ENCODE measurements around the gene OAF.
"Not testable (repeated sequence)": the region's sequence is repeated elsewhere in the genome, so short reads cannot be mapped to it uniquely, and the experiment has no call there.

OAF gene

DNA sequence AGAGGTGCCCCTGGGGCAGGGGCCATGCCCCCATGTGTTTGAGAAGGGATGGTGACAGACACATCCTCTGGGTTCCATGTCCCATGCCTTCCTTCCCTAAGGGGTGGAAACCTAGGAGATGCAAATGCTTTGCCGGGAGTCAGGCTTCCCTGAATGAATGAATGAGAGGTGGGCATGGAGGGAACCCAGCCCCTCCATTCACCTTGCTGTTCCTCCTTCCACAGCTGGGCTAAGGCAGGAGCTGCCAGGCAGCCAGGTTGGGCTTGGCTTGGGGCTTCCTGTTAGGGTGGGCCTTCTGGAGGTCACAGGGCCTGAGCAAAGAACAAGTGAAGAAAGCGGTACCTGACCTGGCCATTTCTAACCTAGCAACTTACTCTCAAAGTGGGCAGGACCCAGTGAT lies 30.0 kb downstream of the OAF start:
- DNase-seq (ENCODE audit: low read depth in 2 of 2): no peak

DNA sequence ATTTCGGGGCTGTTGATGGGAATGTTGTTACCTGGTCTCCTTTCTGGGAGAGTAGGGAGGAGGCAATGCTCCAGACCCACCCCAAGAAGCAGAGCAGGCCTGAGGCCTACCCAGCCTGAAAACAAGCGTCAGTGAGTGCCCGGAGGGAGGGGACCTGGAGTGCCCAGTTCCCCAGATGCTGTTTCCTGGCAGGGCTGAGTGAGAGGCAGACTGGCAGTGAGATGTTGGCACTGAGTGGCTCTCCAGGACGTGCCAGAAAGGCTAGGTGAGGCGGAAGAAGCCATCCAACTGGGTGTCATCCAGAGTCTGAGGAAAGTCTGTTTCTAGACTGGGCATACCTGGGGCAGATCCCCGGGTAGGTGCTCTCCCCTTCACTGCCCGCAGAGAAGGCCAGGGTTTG lies 30.4 kb downstream of the OAF start:
- DNase-seq (ENCODE audit: low read depth in 2 of 2): no peak

DNA sequence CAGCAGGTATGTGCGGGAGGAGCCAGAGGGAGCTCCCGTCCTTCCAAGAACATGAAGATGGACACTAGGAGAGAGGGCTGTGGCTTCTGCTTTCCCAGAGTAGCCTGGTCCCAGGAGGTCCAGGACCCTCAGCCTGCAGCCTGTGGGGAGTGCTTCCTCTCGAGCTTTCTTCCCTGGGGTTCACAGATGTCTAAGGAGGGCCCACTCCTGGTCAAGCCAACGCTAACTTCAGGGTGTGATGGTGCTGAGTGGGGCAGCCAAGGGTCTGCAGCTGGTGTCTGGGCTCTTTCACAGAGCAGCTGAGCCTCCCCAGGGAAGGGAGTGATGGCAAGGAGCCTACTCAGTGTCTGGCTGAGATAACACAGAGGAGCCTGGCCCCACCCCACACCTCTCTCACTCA lies 32.4 kb downstream of the OAF start:
- no peak for DNase-seq (ENCODE audit: low read depth in 2 of 2)

GRCh38 chr11:120244476-120245365 lies 33.9 kb downstream of the OAF start:
- no peak for DNase-seq (ENCODE audit: low read depth in 2 of 2)

DNA sequence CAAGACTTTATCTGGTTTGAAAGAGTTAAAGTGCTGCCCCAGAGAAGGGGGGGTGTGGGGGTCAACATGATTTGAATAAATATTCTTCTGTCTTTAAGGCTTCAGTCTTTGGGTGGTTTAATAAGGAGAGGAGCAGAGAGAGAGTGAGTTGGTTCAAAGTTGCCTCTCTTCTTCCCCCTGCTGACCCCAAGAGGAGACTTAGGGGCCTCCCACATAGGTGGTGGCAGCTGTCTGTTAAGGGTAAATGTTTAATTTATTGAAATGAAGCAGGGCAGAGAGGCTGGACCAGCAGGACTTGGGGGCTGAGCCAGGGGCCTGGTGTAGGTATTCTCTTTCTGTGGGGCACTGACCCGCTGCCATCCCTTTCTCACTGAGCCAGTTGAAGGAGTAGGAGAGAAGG lies 34.6 kb downstream of the OAF start:
- no peak for DNase-seq (ENCODE audit: low read depth in 2 of 2)

DNA sequence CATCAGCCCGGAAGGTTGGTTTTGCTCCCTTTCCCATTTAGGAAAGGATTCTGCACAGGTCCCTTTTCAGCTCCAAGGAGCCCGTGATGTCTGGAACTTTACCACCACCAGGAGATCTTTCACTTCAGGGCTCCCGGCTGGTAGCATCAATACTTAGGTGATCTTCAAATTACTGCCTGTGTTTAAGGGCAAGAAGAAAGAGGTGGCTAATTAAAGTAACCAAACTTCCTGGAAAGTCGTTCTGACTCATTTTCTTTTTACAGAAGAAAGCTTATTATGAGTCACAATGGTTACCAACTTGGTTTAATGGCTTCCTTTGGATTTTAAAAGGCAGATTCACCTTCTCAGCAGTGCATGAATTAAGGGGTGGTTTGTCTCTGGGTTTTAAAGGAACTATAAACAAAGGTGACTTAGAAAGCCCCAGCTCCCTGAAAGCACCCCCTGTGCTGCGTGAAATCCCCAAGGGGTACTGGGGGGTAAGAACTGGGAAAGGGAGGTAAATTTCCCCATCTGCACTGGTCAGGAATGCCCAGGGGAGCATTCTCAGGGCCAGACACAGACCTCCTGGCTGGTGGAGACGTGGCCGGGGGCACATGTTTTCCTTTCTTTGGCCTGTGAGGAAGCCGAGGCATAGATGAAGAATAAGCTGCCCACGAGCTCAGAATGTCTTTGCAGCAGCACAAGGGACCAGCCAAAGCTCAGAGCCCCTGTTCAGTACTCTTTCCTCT lies 37.9 kb downstream of the OAF start:
- DNase-seq (ENCODE audit: low read depth in 2 of 2): no peak

- DNase-seq (ENCODE audit: low read depth in 2 of 2): no peak
Observed at GRCh38 chr11:120249279-120250262, 38.7 kb downstream of the OAF start.

DNA sequence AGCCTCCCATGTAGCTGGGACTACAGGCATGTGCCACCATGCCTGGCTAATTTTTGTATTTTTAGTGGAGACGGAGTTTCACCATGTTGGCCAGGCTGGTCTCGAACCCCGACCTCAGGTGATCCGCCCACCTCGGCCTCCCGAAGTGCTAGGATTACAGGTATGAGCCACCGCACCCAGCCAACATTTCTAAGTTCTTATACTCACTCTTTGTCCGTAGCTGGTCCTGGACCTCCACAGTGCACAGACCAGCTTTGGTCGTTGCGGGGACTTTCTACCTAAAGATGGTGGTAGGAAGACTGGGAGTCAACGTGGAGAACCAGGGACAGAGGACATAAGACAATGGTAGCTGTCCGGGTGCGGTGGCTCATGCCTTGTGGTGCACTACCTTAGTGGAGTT lies 42.5 kb downstream of the OAF start:
- not testable (repeated sequence) for DNase-seq (ENCODE audit: low read depth in 2 of 2)

- DNase-seq (ENCODE audit: low read depth in 2 of 2): no peak
Observed at GRCh38 chr11:120254788-120255518, 44.1 kb downstream of the OAF start.

GRCh38 chr11:120255519-120255866 lies 44.7 kb downstream of the OAF start:
- no peak for DNase-seq (ENCODE audit: low read depth in 2 of 2)

DNA sequence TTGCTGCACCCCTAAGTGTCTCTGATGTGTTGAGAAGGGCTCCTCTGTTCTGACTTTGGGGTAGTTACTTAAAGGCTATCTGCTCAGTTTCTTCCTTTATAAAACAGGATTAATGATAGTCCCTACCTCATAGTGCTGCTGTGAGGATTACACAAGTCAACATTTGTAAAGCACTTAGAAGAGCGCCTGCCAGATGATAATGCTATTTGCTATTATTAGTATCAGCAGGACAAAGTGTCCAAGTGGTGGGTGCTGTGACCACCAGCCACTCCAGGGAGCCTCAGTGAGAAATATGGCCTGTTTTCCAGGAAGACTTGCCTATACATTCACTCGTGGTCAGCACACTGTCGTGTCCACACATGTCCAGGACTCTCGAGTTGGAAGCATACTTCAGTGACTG lies 45.3 kb downstream of the OAF start:
- no peak for DNase-seq (ENCODE audit: low read depth in 2 of 2)

GRCh38 chr11:120256779-120257178 lies 45.9 kb downstream of the OAF start:
- DNase-seq (ENCODE audit: low read depth in 2 of 2): no peak

DNA sequence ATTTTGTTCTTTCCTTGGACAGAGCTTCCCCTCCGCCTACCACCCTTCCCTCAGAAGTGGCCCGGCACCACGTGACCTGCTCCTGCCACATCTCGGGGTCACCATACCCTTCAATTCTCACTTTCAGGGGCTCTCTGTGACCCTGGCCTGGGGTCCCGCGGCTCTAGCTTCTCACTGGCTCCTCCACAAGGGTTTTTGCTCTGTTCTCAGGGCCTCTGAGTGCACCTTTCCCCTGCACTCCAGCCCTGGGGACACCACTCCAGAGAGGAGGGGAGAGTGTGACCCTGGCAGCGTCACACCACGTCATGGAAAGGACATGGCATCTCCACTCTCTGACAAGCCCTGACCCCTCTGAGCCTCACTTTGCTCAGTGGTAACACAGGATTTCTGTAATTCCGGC lies 46.5 kb downstream of the OAF start:
- DNase-seq (ENCODE audit: low read depth in 2 of 2): no peak

DNA sequence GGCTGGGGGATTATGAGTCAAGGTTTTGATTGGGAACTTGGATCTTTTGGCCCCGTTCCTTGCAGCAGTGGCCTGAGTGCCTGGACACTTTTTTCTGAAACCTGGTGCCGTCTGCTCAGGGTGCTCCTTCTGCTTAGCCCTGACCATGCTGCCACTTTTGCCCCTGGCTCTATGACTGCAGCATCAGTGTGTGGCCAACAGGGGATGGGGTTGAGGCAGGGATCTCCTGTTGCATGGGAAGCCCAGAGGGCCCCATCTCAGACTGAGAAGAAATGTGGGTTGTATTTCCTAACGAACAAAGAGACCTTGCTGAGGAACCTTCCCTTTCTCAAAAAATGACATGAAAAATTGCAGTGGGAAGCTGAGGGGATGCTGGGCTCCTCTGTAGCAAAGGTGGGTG lies 47.8 kb downstream of the OAF start:
- no peak for DNase-seq (ENCODE audit: low read depth in 2 of 2)

DNA sequence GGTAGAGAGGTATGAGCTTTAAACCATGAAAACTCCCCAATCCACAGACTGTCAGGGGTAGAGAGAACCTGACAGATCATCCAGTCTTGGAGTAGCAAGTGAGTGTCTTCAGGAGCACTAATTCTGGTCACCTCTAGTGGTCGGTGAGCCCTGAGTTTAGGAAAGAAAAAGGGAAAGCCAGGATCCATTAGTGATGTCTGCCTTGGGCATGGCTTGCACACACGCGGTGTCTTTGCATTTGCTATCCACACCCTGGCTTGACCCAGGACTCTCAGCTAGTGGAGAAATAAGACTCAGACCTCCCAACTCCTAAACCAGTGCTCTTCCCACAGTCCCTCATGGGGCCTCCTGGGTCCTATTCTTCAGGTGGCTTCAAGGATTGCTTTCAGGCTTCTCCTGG lies 48.4 kb downstream of the OAF start:
- no peak for DNase-seq (ENCODE audit: low read depth in 2 of 2)

DNA sequence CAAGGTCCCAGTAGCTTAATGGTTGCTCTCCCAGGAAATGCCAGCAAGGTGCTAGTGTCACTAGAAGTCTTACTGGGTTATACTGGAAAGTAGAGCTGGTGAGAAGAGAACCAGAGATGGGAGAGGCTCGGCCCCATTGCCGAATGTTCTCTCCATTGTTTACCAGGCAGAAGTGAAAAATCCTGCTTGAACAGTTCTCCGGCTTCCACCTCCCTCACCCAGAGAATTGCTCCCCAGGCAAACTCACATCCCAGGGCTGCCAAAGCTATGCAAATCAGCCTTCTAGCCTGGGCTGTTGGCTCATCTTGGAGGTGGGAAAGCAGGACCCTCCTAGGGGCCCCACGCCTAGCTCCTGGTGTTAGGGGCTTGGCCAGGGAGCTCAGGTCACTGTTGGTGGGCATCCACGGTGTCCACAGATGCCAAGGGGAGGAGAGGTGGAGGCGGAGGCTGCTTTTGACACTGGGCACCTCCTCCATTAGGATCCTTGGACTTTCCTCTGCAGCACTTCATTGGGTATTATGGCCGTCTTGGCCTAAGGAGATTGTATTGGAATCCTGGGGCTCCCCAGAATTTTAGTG lies 49.2 kb downstream of the OAF start:
- no peak for DNase-seq (ENCODE audit: low read depth in 2 of 2)

DNA sequence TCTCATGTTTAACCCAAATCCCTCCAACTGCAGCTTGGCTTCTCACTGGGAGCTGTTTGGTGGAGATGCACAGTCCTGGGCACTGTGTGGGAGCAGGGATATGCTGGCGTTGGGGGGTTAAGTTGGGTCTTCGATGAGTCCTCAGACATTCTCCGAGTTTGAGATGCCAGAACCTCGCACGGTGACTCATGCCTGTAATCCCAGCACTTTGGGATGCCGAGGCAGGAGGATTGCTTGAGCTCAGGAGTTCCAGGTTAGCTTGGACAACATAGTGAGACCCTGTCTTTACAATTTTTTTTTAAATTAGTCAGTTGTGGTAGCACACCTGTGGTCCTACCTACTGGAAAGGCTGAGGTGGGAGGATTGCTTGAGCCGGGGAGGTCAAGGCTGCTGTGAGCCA lies 49.8 kb downstream of the OAF start:
- no peak for DNase-seq (ENCODE audit: low read depth in 2 of 2)

DNA sequence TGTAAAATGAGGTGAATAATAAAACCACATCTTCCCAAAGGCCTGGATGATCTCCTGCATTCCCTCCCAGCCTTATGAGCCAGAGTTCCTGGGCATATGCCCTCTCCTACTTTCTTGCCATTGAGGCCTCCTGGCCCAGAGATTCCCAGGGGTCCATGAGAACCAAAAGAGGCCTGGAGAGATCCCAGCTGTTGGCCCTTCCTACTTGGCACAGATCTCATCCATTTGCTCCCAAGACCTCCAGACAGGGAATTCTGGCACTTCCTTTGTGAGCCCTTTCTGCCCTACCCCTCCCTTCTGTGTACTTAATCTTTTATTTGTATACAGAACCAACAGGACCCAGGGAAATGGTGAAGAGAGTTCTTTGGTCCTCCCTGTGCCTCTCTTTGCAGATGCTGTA lies 50.5 kb downstream of the OAF start:
- no peak for DNase-seq (ENCODE audit: low read depth in 2 of 2)

DNA sequence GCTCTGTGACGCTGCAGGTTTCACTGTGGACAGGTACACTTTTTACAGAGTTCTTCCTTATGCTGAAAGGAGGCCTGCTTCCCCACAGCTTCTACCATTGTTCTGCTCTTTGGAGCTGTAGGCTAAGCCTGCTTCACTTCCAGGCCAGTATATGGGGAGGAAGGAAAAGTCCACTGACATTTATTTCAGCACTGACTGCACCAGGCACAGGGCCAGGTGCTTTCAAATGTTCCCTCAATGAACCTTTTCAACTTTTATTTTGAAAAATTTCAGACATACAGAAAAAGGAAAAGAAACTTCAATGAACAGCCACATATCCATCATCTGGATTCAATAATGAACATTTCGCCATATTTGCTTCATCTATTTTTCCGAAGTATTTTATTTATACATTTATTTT lies 51.1 kb downstream of the OAF start:
- no peak for DNase-seq (ENCODE audit: low read depth in 2 of 2)

DNA sequence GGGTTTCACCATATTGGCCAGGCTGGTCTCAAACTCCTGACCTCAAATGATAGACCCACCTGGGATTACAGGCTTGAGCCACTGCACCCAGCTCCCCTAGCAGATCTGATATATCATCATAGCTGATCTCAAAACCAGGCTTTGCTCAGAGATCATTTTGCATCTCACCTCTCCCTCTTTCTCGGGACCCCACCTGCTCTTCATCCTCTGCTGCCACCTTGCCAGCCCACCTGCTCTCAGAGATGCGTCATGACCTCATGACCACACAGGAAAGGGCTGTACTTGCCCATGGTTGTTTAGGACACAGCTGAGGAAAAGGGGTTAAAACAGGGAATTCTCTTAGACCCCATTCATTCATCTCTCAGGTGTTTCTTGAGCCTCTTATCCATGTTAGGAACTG lies 56.5 kb downstream of the OAF start:
- DNase-seq (ENCODE audit: low read depth in 2 of 2): no peak

GRCh38 chr11:120268686-120269085 lies 57.9 kb downstream of the OAF start:
- no peak for DNase-seq (ENCODE audit: low read depth in 2 of 2)

Measured in stimulated activated CD4-positive, alpha-beta T cell treated with anti-CD3 and anti-CD28 coated beads, Interleukin-15, amount 100 ng/mL, for 48 hours (primary cell).